HG03432 (cell line): ENCODE measurements around the gene CGB5.
"Not testable (repeated sequence)": the region's sequence is repeated elsewhere in the genome, so short reads cannot be mapped to it uniquely, and the experiment has no call there.

ENCODE experiments used
- ATAC-seq: cut with Tn5 transposase; IDR thresholded peaks from one replicate; pipeline ENCODE4 v1.9.1; 2021; ENCODE audit warnings: mild to moderate bottlenecking, moderate library complexity; ENCODE audit not compliant: unreplicated experiment

The CGB5 gene

DNA sequence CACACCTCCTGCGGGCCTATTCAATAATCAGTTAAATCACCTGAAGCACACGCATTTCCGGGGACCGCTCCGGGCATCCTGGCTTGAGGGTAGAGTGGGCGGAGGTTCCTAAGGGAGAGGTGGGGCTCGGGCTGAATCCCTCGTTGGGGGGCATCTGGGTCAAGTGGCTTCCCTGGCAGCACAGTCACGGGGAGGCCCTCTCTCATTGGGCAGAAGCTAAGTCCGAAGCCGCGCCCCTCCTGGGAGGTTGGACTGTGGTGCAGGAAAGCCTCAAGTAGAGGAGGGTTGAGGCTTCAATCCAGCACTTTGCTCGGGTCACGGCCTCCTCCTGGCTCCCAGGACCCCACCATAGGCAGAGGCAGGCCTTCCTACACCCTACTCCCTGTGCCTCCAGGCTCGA is at the start of gene CGB5:
CGB5 (plus strand) TSS at position 301 of the 400 bp plus-strand sequence. CDS start 362 bp downstream, outside the sequence.
- ATAC-seq: not testable (repeated sequence)

DNA sequence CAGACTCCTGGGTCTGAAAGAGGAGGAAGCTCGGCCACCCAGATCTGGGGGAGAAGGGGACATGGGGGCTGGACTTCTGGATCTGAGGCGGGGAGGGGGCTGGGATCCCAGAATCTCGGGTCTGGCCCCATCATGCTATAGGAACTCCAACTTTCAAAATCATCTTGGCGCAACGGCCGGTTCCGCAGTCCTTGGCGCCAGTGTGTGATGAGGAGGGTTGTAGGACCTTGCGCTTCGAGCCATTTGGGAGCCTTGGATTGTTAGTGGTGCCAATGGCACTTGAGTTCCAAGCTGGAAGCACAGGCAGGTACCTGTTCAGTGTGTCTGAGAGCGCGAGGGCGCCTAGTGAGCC is 49.6 kb upstream of the CGB5 start:
- ATAC-seq: no peak

DNA sequence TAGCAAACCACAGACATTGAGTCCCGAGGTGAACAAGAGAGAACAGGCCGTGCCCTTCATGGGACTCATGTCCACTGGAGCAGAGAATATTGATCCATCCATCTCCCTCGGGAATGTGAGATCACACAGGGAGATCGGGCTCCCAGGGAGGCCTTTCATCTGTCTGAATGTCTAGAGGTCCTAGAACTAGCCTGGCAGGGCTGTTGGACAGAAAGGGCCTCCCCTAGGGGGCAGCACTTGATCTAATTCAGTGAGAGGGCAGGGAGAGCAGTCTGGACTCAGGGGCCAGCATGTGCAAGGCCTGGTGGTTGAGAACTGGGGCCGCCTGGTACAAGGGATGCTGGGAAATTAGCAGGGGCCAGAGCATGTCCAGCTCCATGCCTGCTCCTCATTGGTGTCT is 45.7 kb upstream of the CGB5 start:
- no peak for ATAC-seq

DNA sequence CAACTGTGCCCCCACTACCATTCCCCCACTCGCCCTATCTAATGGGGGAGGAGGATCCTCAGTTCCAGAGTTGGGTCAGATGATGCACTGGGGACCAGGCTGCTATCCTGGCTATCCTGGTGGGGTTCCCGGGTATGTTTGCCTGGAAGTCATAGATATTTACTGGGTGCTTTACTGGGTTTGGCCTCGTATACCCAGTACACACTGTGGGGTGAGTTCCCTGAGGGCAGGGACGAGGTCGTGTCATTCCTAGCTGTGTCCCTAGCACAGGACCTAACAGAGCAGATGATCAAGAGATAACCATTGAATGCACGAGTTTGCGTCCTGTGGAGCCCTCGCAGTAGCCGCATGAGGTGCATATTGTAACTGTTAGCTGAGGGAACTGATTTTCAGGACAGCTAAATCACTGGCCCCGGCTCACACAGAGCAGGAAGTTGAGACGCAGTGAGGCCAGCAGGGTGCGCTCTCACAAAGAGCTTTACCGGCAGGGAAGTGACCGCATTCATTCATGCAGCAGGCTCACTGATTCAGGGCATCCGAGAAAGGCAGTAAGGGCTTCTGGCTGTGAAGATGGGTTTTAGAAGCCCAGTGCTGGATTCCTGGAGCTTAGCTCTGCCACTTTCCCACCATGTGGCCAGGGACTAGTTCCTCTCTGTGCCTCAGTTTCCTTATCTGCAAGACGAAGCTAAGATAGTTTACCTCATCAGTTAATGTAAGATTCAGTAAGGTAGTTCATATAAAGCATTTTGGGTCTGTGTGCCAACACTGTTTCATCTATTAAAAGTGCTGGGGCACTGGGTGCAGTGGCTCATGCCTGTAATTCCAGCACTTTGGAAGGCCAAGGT is 43.9 kb upstream of the CGB5 start:
- ATAC-seq: no peak

DNA sequence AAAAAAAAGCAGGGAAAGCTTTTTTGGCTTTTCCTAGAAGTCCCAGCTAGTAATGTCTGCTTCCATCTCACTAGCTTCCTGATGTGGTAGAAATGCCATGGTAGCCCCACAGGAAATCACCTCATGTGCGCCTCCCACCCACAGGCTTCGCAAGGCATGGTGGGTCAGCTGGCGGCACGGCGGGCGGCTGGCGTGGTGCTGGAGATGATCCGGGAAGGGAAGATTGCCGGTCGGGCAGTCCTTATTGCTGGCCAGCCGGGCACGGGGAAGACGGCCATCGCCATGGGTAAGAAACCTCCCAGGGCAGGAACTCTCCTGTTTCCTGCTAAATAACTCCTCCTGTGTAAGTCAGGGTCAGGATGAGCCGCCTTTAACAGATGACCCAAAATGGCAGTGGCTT is 39.5 kb upstream of the CGB5 start:
- no peak for ATAC-seq

DNA sequence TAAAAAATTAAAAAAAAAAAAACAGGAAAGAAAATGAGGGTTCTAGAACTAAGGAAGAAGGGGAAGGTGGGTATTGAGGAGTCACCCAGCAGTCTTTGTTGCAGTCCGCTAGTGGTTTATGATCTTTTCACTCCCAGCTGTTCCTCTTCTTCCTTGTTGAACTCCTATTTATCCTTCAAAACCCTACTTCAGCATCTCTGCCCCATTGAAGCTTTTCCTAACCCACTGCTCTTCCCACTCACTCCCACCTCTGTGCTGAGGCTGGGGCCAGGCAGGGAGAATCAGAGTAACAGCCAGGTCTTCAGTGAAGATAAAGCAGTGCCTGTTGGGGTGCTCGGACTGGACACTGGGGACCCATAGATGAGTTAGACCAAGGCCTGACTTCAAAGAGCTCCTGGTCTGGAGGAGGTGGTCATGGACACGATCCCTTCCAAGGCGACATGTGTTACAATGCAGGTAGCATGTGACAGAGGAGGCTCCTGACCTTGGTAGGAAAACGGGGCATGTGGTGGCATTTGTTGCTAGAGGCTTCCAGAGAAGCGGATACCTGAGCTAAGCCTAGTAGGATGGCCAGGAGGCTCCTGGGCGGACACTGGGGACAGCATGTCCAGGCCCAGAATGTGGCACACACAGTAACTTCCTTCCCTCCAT is 38.6 kb upstream of the CGB5 start:
- ATAC-seq: no peak

DNA sequence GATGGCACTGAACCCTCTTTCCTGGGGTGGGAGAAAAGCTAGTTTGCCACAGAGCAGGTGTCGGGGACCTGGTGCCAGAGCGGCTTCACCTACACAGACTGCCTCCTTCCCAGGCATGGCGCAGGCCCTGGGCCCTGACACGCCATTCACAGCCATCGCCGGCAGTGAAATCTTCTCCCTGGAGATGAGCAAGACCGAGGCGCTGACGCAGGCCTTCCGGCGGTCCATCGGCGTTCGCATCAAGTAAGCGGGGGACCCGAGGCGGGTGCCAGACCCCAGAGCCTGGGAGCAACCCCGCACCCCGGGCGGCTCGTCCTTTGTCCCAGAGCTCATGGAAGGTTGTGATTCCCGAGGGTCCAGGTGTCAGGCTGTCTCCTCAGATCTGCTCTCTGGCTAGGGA is 36.7 kb upstream of the CGB5 start:
- ATAC-seq: no peak

DNA sequence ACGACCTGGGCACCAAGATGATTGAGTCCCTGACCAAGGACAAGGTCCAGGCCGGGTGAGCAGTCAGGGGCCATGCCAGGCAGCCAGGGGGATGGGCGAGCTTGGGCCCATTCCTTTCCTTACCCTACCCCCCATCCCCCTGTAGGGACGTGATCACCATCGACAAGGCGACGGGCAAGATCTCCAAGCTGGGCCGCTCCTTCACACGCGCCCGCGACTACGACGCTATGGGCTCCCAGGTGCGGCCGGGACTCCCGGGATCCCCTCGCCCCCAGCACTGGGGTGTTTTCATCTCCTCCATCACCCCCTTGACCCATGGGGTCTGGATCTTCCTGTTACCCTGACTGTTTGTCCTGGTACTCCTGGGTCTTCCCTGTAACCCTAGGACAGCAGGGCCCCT is 33.8 kb upstream of the CGB5 start:
- ATAC-seq: no peak

DNA sequence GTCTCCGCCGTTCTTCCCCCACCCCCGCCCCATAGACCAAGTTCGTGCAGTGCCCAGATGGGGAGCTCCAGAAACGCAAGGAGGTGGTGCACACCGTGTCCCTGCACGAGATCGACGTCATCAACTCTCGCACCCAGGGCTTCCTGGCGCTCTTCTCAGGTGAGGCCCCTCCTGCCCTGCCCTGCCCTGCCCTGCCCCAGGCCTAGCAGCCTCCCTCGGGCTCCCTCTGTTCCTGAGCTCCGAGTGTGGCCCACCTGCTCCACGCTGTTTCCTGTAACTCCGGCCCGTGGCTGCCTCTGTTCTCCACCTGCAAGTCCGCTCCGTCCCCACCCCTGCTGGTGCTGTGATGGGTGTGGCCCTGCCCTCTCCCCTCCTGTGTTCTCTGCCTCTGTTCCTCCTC is 33.2 kb upstream of the CGB5 start:
- ATAC-seq: no peak

DNA sequence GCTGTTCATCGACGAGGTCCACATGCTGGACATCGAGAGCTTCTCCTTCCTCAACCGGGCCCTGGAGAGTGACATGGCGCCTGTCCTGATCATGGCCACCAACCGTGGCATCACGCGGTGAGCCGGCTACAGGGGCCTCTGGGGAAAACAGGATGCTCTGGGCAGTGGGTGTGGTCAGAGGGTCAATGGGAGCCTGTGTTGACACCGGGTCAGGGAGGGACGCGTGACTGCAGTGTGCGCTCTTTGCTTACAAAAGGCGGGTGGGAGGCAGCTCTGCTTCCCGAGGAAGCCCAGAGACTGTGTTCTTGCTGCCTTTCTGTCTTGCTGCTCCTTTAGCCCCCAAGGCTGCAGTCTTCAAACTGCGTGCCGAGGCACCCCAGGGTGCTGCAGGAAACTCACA is 32.5 kb upstream of the CGB5 start:
- ATAC-seq: no peak

DNA sequence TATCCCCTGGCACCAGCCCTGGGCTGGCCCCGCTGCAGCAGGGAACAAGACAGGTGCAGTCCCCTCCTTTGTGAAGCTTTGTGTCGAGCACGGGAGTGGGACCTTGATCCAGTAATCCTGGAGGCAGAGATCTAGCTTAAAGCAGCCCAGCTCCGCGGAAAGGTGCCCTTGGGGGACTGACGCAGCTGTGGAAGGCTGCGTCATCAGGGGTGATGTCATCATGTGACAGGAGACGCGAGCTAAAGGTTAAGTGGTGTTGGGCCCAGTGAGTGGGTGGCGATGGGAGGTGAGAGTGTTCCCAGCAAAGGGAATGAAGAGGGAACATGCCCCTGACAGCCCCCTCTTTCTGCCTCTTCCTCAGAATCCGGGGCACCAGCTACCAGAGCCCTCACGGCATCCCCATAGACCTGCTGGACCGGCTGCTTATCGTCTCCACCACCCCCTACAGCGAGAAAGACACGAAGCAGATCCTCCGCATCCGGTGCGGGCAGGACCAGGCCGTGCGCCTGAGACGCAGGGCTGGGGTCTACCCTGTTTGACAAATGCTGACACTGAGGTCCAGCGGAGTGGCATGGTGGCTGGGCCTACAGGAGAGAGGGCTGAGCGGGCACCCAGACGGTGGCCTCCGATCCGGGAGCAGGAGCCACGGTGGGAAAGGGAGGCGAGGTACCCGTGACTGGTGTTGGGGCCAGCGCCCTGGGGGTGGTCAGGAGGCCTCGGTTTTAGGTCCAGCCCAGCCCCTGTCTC is 29.4 kb upstream of the CGB5 start:
- no peak for ATAC-seq

DNA sequence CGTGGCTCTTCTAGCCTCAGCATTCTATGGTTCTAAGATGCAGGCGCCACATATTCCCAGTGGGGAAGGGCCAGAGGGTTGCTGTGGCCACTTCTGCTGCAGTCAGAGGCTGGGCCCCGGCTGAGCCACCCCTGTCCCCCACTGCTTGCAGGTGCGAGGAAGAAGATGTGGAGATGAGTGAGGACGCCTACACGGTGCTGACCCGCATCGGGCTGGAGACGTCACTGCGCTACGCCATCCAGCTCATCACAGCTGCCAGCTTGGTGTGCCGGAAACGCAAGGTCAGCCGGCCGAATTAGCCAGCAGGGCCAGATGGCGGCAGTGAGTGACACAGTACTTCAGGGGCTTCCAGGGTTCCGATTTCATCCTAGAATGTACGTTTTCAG is 28.8 kb upstream of the CGB5 start:
- ATAC-seq: no peak

DNA sequence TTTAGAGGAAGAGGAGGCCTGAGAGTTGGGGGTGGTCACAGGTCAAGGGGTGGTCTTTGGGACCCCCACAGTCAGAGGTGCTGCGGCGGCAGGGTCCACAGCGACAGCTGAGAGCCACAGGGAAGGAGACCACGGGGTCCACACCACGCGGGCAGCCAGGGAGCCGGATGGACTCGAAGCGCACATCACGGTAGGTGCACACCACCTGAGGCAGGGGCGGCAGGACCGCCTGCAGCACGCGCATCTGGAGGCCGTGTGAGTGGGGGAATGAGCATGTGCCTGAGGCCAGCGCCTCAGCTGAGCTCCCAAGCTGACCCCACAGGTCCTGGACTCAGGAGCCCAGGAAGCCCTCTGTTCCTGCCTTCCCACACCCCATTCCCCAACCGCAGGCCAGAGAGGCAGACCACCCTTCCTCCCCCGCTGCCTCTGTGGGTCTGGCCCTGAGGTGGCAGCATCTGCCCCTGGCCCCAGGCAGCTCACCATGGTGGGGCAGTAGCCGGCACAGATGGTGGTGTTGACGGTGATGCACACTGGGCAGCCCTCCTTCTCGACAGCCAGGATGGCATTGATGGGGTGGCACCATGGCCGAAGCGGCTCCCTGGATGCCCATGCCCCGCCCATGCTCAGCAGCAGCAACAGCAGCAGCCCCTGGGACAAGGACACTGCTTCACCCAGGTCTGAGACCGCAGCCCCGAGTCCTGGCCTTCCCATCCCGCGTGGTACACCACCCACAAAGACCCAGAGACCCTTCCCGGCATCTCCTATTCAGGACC is 27.4 kb upstream of the CGB5 start:
- no peak for ATAC-seq

DNA sequence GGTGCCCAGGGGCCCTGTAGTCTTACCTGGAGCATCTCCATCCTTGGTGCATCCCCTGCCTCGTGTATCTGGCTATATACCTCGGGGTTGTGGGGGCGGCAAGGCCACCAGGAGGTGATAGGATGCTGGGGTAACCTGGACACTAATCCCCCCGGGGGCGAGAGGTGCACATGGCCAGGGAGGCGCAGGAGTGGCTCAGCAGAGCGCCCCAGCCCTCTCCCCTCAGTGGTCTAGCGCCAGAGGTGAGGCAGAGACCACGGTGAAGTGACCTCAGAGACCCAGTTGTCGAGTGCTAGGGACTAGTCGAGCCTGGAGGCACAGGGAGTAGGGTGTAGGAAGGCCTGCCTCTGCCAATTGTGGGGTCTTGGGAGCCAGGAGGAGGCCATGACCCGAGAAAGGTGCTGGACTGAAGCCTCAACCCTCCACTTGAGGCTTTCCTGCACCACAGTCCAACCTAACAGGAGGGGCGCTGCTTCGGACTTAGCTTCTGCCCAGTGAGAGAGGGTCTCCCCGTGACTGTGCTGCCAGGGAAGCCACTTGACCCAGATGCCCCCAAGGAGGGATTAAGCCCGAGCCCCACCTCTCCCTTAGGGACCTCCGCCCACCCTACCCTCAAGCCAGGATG is 26.5 kb upstream of the CGB5 start, which contains the start of gene LHB:
LHB (minus strand) TSS at position 51 of the 625 bp plus-strand sequence; CDS start at position 41, 10 bp downstream.
- ATAC-seq: no peak

DNA sequence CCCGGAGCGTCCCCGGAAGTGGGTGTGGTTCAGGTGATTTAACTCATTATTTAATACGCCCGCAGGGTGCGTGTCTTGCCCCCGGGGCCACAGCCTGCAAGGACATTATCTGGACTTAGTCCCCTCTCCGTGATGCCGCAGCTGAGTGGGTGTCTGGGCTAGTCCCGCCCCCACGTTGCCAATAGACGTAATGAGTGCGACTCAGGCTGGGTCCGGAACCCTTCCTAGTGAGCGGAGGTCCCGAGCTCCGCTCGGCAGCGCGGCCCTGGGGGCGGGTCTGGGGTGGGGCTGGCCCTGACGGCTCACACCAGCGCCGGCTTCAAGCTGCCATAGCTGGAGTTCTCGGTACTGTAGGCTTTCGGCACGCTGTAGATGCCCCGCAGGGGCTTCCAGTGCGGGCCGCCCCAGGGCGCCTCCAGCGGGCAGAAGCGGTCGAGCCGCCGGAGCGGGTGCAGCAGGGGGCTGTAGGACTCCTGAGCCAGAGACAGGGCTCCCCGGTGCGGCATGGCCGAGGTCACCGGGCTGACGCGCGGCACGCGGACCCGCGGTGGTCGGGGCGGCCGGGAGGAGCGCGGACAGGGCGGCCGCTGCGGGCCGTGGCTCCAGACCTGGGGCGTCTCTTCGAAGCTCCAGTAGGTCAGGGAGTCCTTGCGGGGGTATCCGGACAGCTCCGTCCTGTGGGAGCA is 25.8 kb upstream of the CGB5 start:
- peak; percentile 49 for ATAC-seq

DNA sequence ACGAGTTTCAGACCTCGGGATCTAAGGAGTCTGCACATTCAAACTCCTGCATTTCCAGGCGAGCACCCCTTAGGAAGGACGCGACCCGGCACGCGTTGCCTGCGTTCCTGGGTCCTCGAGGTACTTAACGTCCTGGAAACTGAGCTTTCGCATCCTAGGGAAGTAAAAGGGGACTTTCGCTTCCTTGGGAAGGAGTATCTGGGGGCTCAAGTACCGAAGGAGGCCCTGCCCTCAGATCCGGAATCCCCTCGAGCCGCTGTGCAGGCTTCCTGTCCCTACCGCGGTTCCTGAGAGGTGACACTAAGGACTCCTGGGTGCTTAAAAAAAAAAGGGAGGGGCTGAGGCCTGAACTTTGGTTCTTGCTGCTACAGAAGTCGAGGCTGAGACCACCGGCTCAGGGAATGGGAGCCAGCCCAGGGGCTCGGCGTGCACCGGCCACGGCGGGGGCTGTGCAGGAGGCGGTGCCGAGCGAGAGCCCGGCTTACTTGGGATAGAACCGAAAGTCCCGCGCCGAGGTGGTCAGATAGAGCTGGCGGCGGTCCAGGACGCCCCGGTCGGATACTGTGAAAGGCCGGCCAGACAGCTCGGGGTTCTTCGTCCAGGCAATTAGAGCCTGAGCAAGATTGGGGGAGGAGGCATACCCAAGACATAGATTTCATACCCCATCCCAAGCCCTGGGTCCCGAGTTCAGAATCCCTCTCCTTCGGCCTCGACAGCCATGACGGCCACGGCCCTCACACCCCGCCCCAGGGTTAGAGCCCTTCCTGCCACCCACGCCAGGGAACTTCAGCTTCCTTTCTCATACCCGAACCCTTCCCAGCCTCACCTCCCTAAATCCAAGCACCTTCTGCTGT is 25.0 kb upstream of the CGB5 start:
- not testable (repeated sequence) for ATAC-seq

DNA sequence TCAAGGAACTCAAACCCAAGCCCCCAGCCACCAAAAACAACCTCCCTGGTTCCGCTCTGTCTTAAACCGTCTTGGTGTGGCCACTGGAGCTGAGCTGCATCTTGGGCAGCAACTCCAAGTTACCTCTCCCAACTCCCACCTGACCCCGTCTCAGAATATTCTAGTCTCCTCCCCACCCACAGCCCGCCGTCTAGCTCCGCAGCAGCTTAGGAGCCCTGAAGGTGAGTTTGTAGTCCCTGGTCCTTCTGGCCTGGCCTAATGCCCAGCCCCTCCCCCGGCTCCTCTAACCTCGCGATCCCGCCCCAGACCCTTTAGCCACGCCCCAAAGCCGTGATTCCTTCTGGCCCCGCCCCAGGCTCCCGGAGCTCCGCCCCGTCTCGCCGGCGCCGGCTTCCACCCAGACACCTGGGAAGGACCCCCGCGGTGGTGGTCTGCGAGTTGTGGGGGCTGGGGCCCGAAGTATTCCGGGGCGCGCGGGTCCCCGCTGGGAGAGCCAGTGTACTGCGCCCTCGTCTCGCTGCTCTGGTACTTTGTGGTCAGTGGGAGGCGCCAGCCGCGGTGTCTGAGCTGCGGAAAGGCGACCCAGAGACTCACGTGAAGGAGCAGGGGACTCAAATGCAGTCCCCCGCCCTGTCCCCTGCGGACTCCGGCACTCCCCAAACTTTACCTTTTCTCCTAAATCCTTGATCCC is 24.3 kb upstream of the CGB5 start:
- no peak for ATAC-seq

DNA sequence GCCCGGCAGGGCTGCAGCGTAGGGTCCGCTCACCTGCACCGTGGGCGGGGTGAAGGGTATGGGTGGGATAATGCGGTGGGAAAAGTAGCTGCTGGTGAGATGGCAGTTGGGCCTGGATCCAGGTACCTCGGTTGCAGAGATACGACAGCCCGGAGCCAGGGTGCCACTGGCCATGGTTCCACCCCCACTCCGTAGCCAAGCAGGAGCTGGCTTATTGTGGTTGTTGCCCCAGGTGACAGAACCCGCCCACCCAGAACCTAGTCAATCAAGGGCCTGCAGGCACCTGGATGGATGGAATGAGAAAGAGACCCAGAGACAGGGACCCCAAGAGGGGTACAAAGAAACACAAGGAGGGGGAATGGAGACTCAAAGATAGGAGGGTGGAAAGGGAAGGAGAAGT is 23.3 kb upstream of the CGB5 start:
- ATAC-seq: no peak
